ENCODE results near the gene CABLES2.

DNA sequence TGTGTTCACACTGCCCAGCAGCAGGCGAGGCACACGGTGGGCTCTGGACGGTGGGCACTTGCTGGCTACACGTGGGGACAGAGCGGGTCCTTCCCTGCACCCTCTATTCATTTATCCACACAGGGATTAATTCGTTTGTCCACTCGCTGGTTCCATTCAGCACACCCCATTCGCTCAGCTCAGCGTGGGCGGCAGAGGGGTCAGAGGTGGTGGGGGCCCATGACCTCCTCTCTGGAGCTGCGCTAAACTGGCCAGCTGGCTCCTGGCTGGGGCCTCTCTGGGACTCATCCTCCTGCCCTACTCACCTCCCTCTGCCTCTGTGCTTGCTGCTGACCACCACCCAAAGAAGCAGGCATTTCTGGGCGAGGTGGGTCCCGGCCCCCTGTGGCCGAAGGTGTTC, 41.7 kb upstream of the CABLES2 start:
- TF ChIP-seq, protein P1, sequence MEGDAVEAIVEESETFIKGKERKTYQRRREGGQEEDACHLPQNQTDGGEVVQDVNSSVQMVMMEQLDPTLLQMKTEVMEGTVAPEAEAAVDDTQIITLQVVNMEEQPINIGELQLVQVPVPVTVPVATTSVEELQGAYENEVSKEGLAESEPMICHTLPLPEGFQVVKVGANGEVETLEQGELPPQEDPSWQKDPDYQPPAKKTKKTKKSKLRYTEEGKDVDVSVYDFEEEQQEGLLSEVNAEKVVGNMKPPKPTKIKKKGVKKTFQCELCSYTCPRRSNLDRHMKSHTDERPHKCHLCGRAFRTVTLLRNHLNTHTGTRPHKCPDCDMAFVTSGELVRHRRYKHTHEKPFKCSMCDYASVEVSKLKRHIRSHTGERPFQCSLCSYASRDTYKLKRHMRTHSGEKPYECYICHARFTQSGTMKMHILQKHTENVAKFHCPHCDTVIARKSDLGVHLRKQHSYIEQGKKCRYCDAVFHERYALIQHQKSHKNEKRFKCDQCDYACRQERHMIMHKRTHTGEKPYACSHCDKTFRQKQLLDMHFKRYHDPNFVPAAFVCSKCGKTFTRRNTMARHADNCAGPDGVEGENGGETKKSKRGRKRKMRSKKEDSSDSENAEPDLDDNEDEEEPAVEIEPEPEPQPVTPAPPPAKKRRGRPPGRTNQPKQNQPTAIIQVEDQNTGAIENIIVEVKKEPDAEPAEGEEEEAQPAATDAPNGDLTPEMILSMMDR (IDR thresholded peaks at IDR 0.05; ENCODE audit: low read depth, low read length, poor library complexity, severe bottlenecking): no peak
- TF ChIP-seq EZH2phosphoT487 (IDR thresholded peaks at IDR 0.05; ENCODE audit: borderline replicate concordance, low read length): no peak
